DOHH2 (cell line): Measurements from ENCODE around the gene ZNF429.

Source experiments
- H3F3A ChIP-seq: fragments of 200-600 bp; sonication (generic), shearing (Covaris generic); 2 replicates; pipeline ENCODE4 v1.6.0; 2016; ENCODE audit warnings: antibody characterized with exemption, mild to moderate bottlenecking; ENCODE audit not compliant: control insufficient read depth, insufficient read depth
- H3K27ac ChIP-seq: fragments of 200-600 bp; sonication (generic); 2 replicates; pipeline ENCODE4 v1.5.1; 2014; ENCODE audit warnings: low read depth, mild to moderate bottlenecking, low read length, moderate library complexity
- H3K27me3 ChIP-seq: fragments of 200-600 bp; sonication (generic); 2 replicates; pipeline ENCODE4 v1.6.1; 2014; ENCODE audit warnings: mild to moderate bottlenecking, low read length, mixed read lengths; ENCODE audit not compliant: control insufficient read depth
- H3K36me3 ChIP-seq: fragments of 200-600 bp; sonication (generic); 2 replicates; pipeline ENCODE4 v1.6.1; 2014; ENCODE audit warnings: mild to moderate bottlenecking, low read length, moderate library complexity, mixed read lengths; ENCODE audit not compliant: control insufficient read depth
- H3K4me1 ChIP-seq: fragments of 200-600 bp; sonication (generic); 2 replicates; pipeline ENCODE4 v1.6.1; 2014; ENCODE audit warnings: mild to moderate bottlenecking, low read length, mixed read lengths; ENCODE audit not compliant: control insufficient read depth
- H3K4me2 ChIP-seq: fragments of 200-600 bp; sonication (generic); 2 replicates; pipeline ENCODE4 v1.6.0; 2014; ENCODE audit warnings: mild to moderate bottlenecking, low read length, moderate library complexity
- H3K4me3 ChIP-seq: fragments of 200-600 bp; sonication (generic); 2 replicates; pipeline ENCODE4 v1.5.1; 2014; ENCODE audit warnings: mild to moderate bottlenecking, low read length, mixed read lengths
- H3K79me2 ChIP-seq: fragments of 200-600 bp; sonication (generic); 2 replicates; pipeline ENCODE4 v1.6.1; 2014; ENCODE audit warnings: mild to moderate bottlenecking, low read length, mixed read lengths; ENCODE audit not compliant: control insufficient read depth
- H3K9me2 ChIP-seq: fragments of 200-600 bp; sonication (generic); replicated peaks from 2 replicates; pipeline ENCODE4 v1.6.1; 2014; ENCODE audit warnings: mild to moderate bottlenecking, low read length, mixed read lengths; ENCODE audit not compliant: control insufficient read depth
- H3K9me3 ChIP-seq: fragments of 200-600 bp; sonication (generic); 2 replicates; pipeline ENCODE4 v1.6.1; 2014; ENCODE audit warnings: antibody characterized with exemption, low read length, mixed read lengths; ENCODE audit not compliant: control insufficient read depth, insufficient read depth
- H4K20me1 ChIP-seq: fragments of 200-600 bp; sonication (generic); 2 replicates; pipeline ENCODE4 v1.6.0; 2014; ENCODE audit warnings: low read depth, mild to moderate bottlenecking, antibody characterized with exemption, low read length, moderate library complexity; ENCODE audit not compliant: control insufficient read depth, insufficient read depth
- CTCF ChIP-seq: fragments of 200-600 bp; sonication (generic); IDR thresholded peaks from one replicate; pipeline ENCODE4 v1.5.1; 2014; ENCODE audit warnings: antibody characterized with exemption, mild to moderate bottlenecking, low read depth, low read length; ENCODE audit not compliant: poor library complexity, severe bottlenecking
- EZH2phosphoT487 ChIP-seq: fragments of 200-600 bp; sonication (generic); IDR thresholded peaks from 2 replicates; pipeline ENCODE4 v1.6.1; 2017; ENCODE audit warnings: borderline replicate concordance, mild to moderate bottlenecking, antibody characterized with exemption, low read length, moderate library complexity, mixed read lengths

Gene ZNF429

GRCh38 chr19:21603431-21604231, 98.2 kb downstream of the ZNF429 start:
- TF ChIP-seq EZH2phosphoT487 (no peak), CTCF (no peak)
- Histone ChIP-seq H3K27me3 (no peaks in the 10 kb centered on the region), H3K27ac (no peak overlapping the region), H4K20me1 (no peaks in the 10 kb centered on the region), H3K36me3 (no peaks in the 10 kb centered on the region), H3K9me2 (no peaks in the 10 kb centered on the region), H3F3A (no peaks in the 10 kb centered on the region), H3K4me1 (no peaks in the 10 kb centered on the region), H3K79me2 (no peaks in the 10 kb centered on the region), H3K4me2 (no peak overlapping the region), H3K4me3 (no peak overlapping the region), H3K9me3 (no peaks in the 10 kb centered on the region)

- no peak overlapping the region for H3K27ac ChIP-seq
- no peak overlapping the region for H3K4me3 ChIP-seq
- no peaks in the 10 kb centered on the region for H3K79me2 ChIP-seq
- H4K20me1 ChIP-seq, result no peaks in the 10 kb centered on the region
- H3K36me3 ChIP-seq, result no peaks in the 10 kb centered on the region
- TF ChIP-seq EZH2phosphoT487 (no peak), CTCF (no peak)
- H3K4me2 ChIP-seq, result no peak overlapping the region
- H3K9me3 ChIP-seq, result no peaks in the 10 kb centered on the region
- H3K27me3 ChIP-seq, result no peaks in the 10 kb centered on the region
- H3F3A ChIP-seq, result no peaks in the 10 kb centered on the region
- H3K9me2 ChIP-seq, result no peaks in the 10 kb centered on the region
- H3K4me1 ChIP-seq, result no peaks in the 10 kb centered on the region
Observed at GRCh38 chr19:21604351-21604926, 99.0 kb downstream of the ZNF429 start.
